HG03139 (cell line): ENCODE results near the gene SPECC1L.

Experiments
- ATAC-seq: cut with Tn5 transposase; IDR thresholded peaks from one replicate; pipeline ENCODE4 v1.9.1; 2021; ENCODE audit not compliant: unreplicated experiment

The SPECC1L gene

GRCh38 chr22:24437091-24437490 is 166.5 kb downstream of the SPECC1L start:
- no peak for ATAC-seq

GRCh38 chr22:24437741-24438328 is 167.2 kb downstream of the SPECC1L start:
- ATAC-seq, result no peak

- no peak for ATAC-seq
Observed at GRCh38 chr22:24440270-24440717, 169.7 kb downstream of the SPECC1L start.

- no peak for ATAC-seq
Observed at GRCh38 chr22:24440718-24441405, 170.2 kb downstream of the SPECC1L start.

- ATAC-seq, result no peak
Observed at GRCh38 chr22:24441406-24442351, 171.0 kb downstream of the SPECC1L start.

GRCh38 chr22:24442352-24442744 is 171.7 kb downstream of the SPECC1L start:
- no peak for ATAC-seq

GRCh38 chr22:24443668-24444067 is 173.0 kb downstream of the SPECC1L start:
- no peak for ATAC-seq

- ATAC-seq, result no peak
Observed at GRCh38 chr22:24444251-24444650, 173.6 kb downstream of the SPECC1L start.

GRCh38 chr22:24444729-24445466 is 174.3 kb downstream of the SPECC1L start:
- no peak for ATAC-seq

- no peak for ATAC-seq
Observed at GRCh38 chr22:24445481-24446259, 175.0 kb downstream of the SPECC1L start.

GRCh38 chr22:24446260-24446611 is 175.6 kb downstream of the SPECC1L start:
- no peak for ATAC-seq

GRCh38 chr22:24450610-24451009 is 180.0 kb downstream of the SPECC1L start:
- no peak for ATAC-seq

- ATAC-seq, result no peak
Observed at GRCh38 chr22:24451162-24451561, 180.5 kb downstream of the SPECC1L start.

- no peak for ATAC-seq
Observed at GRCh38 chr22:24453853-24454252, 183.2 kb downstream of the SPECC1L start.

GRCh38 chr22:24455039-24455438 is 184.4 kb downstream of the SPECC1L start:
- no peak for ATAC-seq

GRCh38 chr22:24455751-24456426 is 185.3 kb downstream of the SPECC1L start:
- no peak for ATAC-seq

GRCh38 chr22:24457894-24458420 is 187.3 kb downstream of the SPECC1L start:
- ATAC-seq, result no peak

- no peak for ATAC-seq
Observed at GRCh38 chr22:24459911-24460310, 189.3 kb downstream of the SPECC1L start.

GRCh38 chr22:24460418-24461089 is 189.9 kb downstream of the SPECC1L start:
- no peak for ATAC-seq
